H9 (cell line): ENCODE data around the gene ACOT13. TPM values are rescaled to one million over a fixed set of nuclear protein-coding genes. Genes with fewer than 3 reads are reported as not detected.
"Not testable (repeated sequence)": the region's sequence is repeated elsewhere in the genome, so short reads cannot be mapped to it uniquely, and the experiment has no call there.

ENCODE experiments used
- DNase-seq: peaks from one replicate; pipeline ENCODE4 v3.0.0-alpha.2; 2017
- H2AFZ ChIP-seq: one replicate; pipeline ENCODE4 v1.6.1; 2013; ENCODE audit warnings: mild to moderate bottlenecking, low read length, control low read depth, moderate library complexity
- H2AK5ac ChIP-seq: 2 replicates; pipeline ENCODE4 v1.6.1; 2013; ENCODE audit warnings: low read length, control low read depth, mixed read lengths; ENCODE audit not compliant: insufficient read length
- H2BK120ac ChIP-seq: one replicate; pipeline ENCODE4 v1.6.1; 2013; ENCODE audit warnings: low read depth, mild to moderate bottlenecking, low read length, control low read depth, inconsistent platforms; ENCODE audit not compliant: poor library complexity, severe bottlenecking
- H2BK12ac ChIP-seq: 2 replicates; pipeline ENCODE4 v1.6.1; 2013; ENCODE audit warnings: low read length, control low read depth, mixed read lengths, low read depth; ENCODE audit not compliant: insufficient read length
- H2BK15ac ChIP-seq: 2 replicates; pipeline ENCODE4 v1.6.1; 2013; ENCODE audit warnings: low read depth, low read length, control low read depth
- H2BK20ac ChIP-seq: one replicate; pipeline ENCODE4 v1.6.1; 2013; ENCODE audit warnings: low read depth, mild to moderate bottlenecking, low read length, control low read depth, inconsistent platforms; ENCODE audit not compliant: poor library complexity, severe bottlenecking
- H2BK5ac ChIP-seq: 2 replicates; pipeline ENCODE4 v1.6.1; 2013; ENCODE audit warnings: low read length, control low read depth, mixed read lengths; ENCODE audit not compliant: insufficient read length
- H3K14ac ChIP-seq: 2 replicates; pipeline ENCODE4 v1.6.1; 2013; ENCODE audit warnings: low read length, control low read depth; ENCODE audit not compliant: insufficient read depth
- H3K18ac ChIP-seq: 2 replicates; pipeline ENCODE4 v1.6.1; 2013; ENCODE audit warnings: low read depth, mild to moderate bottlenecking, mixed read lengths, low read length, control low read depth; ENCODE audit not compliant: insufficient read length
- H3K23ac ChIP-seq: 2 replicates; pipeline ENCODE4 v1.6.1; 2013; ENCODE audit warnings: low read length, control low read depth, mixed read lengths, low read depth; ENCODE audit not compliant: insufficient read length
- H3K23me2 ChIP-seq: 2 replicates; pipeline ENCODE4 v1.6.1; 2013; ENCODE audit warnings: low read depth, mild to moderate bottlenecking, mixed read lengths, low read length, control low read depth; ENCODE audit not compliant: insufficient read length, poor library complexity, severe bottlenecking
- H3K27ac ChIP-seq: 2 replicates; pipeline ENCODE4 v1.5.1; 2013; ENCODE audit warnings: low read length, control low read depth, mixed read lengths, low read depth; ENCODE audit not compliant: insufficient read length
- H3K27me3 ChIP-seq: 2 replicates; pipeline ENCODE4 v1.6.1; 2013; ENCODE audit warnings: low read length, control low read depth, inconsistent platforms; ENCODE audit not compliant: insufficient read depth
- H3K4ac ChIP-seq: 2 replicates; pipeline ENCODE4 v1.6.1; 2013; ENCODE audit warnings: low read depth, mild to moderate bottlenecking, control low read depth, inconsistent platforms, low read length, moderate library complexity
- H3K4me1 ChIP-seq: 2 replicates; pipeline ENCODE4 v1.6.1; 2013; ENCODE audit warnings: low read length, control low read depth, inconsistent platforms; ENCODE audit not compliant: insufficient read depth
- H3K4me2 ChIP-seq: 2 replicates; pipeline ENCODE4 v1.6.1; 2013; ENCODE audit warnings: low read length, control low read depth, mixed read lengths; ENCODE audit not compliant: insufficient read length, insufficient read depth
- H3K56ac ChIP-seq: 2 replicates; pipeline ENCODE4 v1.6.1; 2013; ENCODE audit warnings: low read depth, mild to moderate bottlenecking, mixed read lengths, low read length, control low read depth; ENCODE audit not compliant: insufficient read length
- H3K79me1 ChIP-seq: 2 replicates; pipeline ENCODE4 v1.6.1; 2013; ENCODE audit warnings: low read depth, mild to moderate bottlenecking, moderate library complexity, low read length, control low read depth, inconsistent platforms; ENCODE audit not compliant: insufficient read depth, poor library complexity, severe bottlenecking
- H3K79me2 ChIP-seq: 2 replicates; pipeline ENCODE4 v1.6.1; 2013; ENCODE audit warnings: low read length, control low read depth, inconsistent platforms; ENCODE audit not compliant: insufficient read depth
- H3K9ac ChIP-seq: 2 replicates; pipeline ENCODE4 v1.6.1; 2013; ENCODE audit warnings: low read length, control low read depth, mixed read lengths; ENCODE audit not compliant: insufficient read length; ENCODE audit errors: extremely low read depth
- H3K9me3 ChIP-seq: one replicate; pipeline ENCODE4 v1.6.1; 2013; ENCODE audit warnings: low read depth, low read length, inconsistent platforms; ENCODE audit not compliant: control insufficient read depth
- H3T11ph ChIP-seq: one replicate; pipeline ENCODE4 v1.6.1; 2013; ENCODE audit warnings: mild to moderate bottlenecking, low read length, control low read depth, inconsistent platforms
- H4K20me1 ChIP-seq: one replicate; pipeline ENCODE4 v1.6.1; 2013; ENCODE audit not compliant: control insufficient read depth, insufficient read length, insufficient read depth
- H4K5ac ChIP-seq: 2 replicates; pipeline ENCODE4 v1.6.1; 2013; ENCODE audit warnings: low read depth, mild to moderate bottlenecking, mixed read lengths, low read length, control low read depth; ENCODE audit not compliant: insufficient read length
- H4K8ac ChIP-seq: replicated peaks from 2 replicates; pipeline ENCODE4 v1.6.1; 2013; ENCODE audit warnings: low read length, control low read depth, mixed read lengths, low read depth; ENCODE audit not compliant: insufficient read length
- H4K91ac ChIP-seq: 2 replicates; pipeline ENCODE4 v1.6.1; 2013; ENCODE audit warnings: low read depth, mild to moderate bottlenecking, moderate library complexity, mixed read lengths, low read length, control low read depth; ENCODE audit not compliant: insufficient read length
- H3K27ac Mint-ChIP-seq, 3 experiments: 2 replicates in 2 of 3; 3 replicates in 1 of 3; pipeline ENCODE4 v1.8.0; 2020 to 2021; ENCODE audit warnings: mixed read lengths in 3 of 3, mild to moderate bottlenecking in 1 of 3, moderate library complexity in 1 of 3
- H3K27me3 Mint-ChIP-seq: 2 replicates; pipeline ENCODE4 v1.8.0; 2021; ENCODE audit warnings: low read depth, mild to moderate bottlenecking, moderate library complexity, mixed read lengths
- H3K36me3 Mint-ChIP-seq, 3 experiments: 2 replicates in 2 of 3; 3 replicates in 1 of 3; pipeline ENCODE4 v1.8.0; 2020 to 2021; ENCODE audit warnings: low read depth in 3 of 3, mixed read lengths in 3 of 3; ENCODE audit not compliant: insufficient read depth in 1 of 3
- H3K4me1 Mint-ChIP-seq, 2 experiments: 2 replicates each; pipeline ENCODE4 v1.8.0; 2020; ENCODE audit warnings: mixed read lengths in 2 of 2
- H3K4me3 Mint-ChIP-seq, 2 experiments: 2 replicates in 1 of 2; 3 replicates in 1 of 2; pipeline ENCODE4 v1.8.0; 2020 to 2021; ENCODE audit warnings: mild to moderate bottlenecking in 2 of 2, mixed read lengths in 2 of 2, moderate library complexity in 1 of 2
- H3K9me3 Mint-ChIP-seq, 2 experiments: 2 replicates in 1 of 2; 3 replicates in 1 of 2; pipeline ENCODE4 v1.8.0; 2020; ENCODE audit warnings: mild to moderate bottlenecking in 2 of 2, mixed read lengths in 2 of 2, moderate library complexity in 1 of 2
- CTCF ChIP-seq: fragments of 200-600 bp; sonication (generic); conservative IDR thresholded peaks from 3 replicates; pipeline ENCODE4 v1.8.0; 2021; ENCODE audit warnings: antibody characterized with exemption, mild to moderate bottlenecking
- WGBS: extraction: QIAGEN DNeasy Blood & Tissue Kit; methylation state at CpG from one replicate; pipeline ENCODE4 v1.1.7; 2013; ENCODE audit warnings: missing lambda C conversion rate, low lambda C conversion rate, mixed read lengths; ENCODE audit not compliant: insufficient read length; ENCODE audit errors: extremely low coverage; 5-methylcytosine and 5-hydroxymethylcytosine counted together
- total RNA-seq: library from RNA; stranded (reverse); gene quantifications from 2 replicates; pipeline ENCODE4 v1.2.1, GENCODE V29; 2021

ACOT13 gene
- total RNA-seq, 1 experiment from 2014 or later: 38.0 TPM

- peaks cover 67 to 68% (median 68%) of the 10 kb centered on the region in 3 experiments for H3K36me3 Mint-ChIP-seq
- no peak overlapping the region for H2BK120ac ChIP-seq
- no peak overlapping the region for H3K27ac Mint-ChIP-seq
- H3K56ac ChIP-seq: no peak overlapping the region
- no peak overlapping the region for H4K91ac ChIP-seq
- no peaks in the 10 kb centered on the region for H3K4me1 ChIP-seq
- H3K79me2 ChIP-seq: no peaks in the 10 kb centered on the region
- no peaks in the 10 kb centered on the region for H3K27me3 ChIP-seq
- no peak overlapping the region for H2BK5ac ChIP-seq
- no peak for TF ChIP-seq CTCF
- H3K23me2 ChIP-seq: no peaks in the 10 kb centered on the region
- peaks cover 65 to 68% of the 10 kb centered on the region in 2 experiments for H3K9me3 Mint-ChIP-seq
- H3K27ac ChIP-seq: no peak overlapping the region
- no peaks in the 10 kb centered on the region for H3K4me1 Mint-ChIP-seq
- no peaks in the 10 kb centered on the region for H4K20me1 ChIP-seq
- H3K18ac ChIP-seq: no peak overlapping the region
- H2BK20ac ChIP-seq: no peak overlapping the region
- no CpG with 5 or more reads among the region's 2 CpGs for WGBS
- H3K9me3 ChIP-seq: peaks cover 30% of the 10 kb centered on the region
- H3K23ac ChIP-seq: no peak overlapping the region
- H2BK15ac ChIP-seq: no peak overlapping the region
- no peaks in the 10 kb centered on the region for H3K79me1 ChIP-seq
- no peak for DNase-seq
- H3K14ac ChIP-seq: no peak overlapping the region
- no peak overlapping the region for H3K4me2 ChIP-seq
- no peak overlapping the region for H4K8ac ChIP-seq
- no peak overlapping the region for H3K4me3 Mint-ChIP-seq
- no peak overlapping the region for H4K5ac ChIP-seq
- no peak overlapping the region for H2AK5ac ChIP-seq
- no peak overlapping the region for H3K4ac ChIP-seq
- peaks cover 1% of the 10 kb centered on the region for H3K27me3 Mint-ChIP-seq
- H2AFZ ChIP-seq: no peak overlapping the region
- no peak overlapping the region for H2BK12ac ChIP-seq
- H3K9ac ChIP-seq: no peak overlapping the region
- H3T11ph ChIP-seq: no peak overlapping the region
Observed at GRCh38 chr6:24673625-24674024, 6.7 kb downstream of the ACOT13 start.

GRCh38 chr6:24678792-24679352, 12.0 kb downstream of the ACOT13 start:
- not testable (repeated sequence) for H4K91ac ChIP-seq, H2BK20ac ChIP-seq, H3K4me2 ChIP-seq, H4K8ac ChIP-seq, H3K4ac ChIP-seq, H3K4me1 ChIP-seq, H2AK5ac ChIP-seq, H2BK15ac ChIP-seq, H3K4me3 Mint-ChIP-seq, H3K27ac Mint-ChIP-seq, H4K20me1 ChIP-seq, H3K27me3 Mint-ChIP-seq, DNase-seq, H3K9ac ChIP-seq, H4K5ac ChIP-seq, H2BK5ac ChIP-seq, H3K79me1 ChIP-seq, H3T11ph ChIP-seq, H3K23ac ChIP-seq, H2BK12ac ChIP-seq, H3K27me3 ChIP-seq, H2AFZ ChIP-seq, H3K18ac ChIP-seq, H3K9me3 ChIP-seq, H2BK120ac ChIP-seq, H3K79me2 ChIP-seq, H3K56ac ChIP-seq, H3K23me2 ChIP-seq, H3K27ac ChIP-seq, H3K14ac ChIP-seq
- WGBS: no CpG with 5 or more reads among the region's 11 CpGs
- H3K4me1 Mint-ChIP-seq: peaks cover 30 to 31% of the 10 kb centered on the region in 2 experiments
- H3K9me3 Mint-ChIP-seq: peaks cover 18 to 25% of the 10 kb centered on the region in 2 experiments
- H3K36me3 Mint-ChIP-seq: peaks cover 24 to 44% (median 29%) of the 10 kb centered on the region in 3 experiments
